Measurements from ENCODE around the gene RASGRF2.
"Not testable (repeated sequence)": the region's sequence is repeated elsewhere in the genome, so short reads cannot be mapped to it uniquely, and the experiment has no call there.

Gene RASGRF2

GRCh38 chr5:81006947-81007636 is 46.9 kb downstream of the RASGRF2 start:
- H3K4me3 ChIP-seq (ENCODE audit: low read depth, low read length): no peak overlapping the region
- no peak for TF ChIP-seq CTCF (IDR thresholded peaks at IDR 0.05; ENCODE audit: low read depth, low read length, missing control alignments)
- in situ Hi-C loops (cut with HindIII; ENCODE audit: low sequenced_read_pairs): no loop called here
- DNase-seq (ENCODE audit: low read depth): no peak

DNA sequence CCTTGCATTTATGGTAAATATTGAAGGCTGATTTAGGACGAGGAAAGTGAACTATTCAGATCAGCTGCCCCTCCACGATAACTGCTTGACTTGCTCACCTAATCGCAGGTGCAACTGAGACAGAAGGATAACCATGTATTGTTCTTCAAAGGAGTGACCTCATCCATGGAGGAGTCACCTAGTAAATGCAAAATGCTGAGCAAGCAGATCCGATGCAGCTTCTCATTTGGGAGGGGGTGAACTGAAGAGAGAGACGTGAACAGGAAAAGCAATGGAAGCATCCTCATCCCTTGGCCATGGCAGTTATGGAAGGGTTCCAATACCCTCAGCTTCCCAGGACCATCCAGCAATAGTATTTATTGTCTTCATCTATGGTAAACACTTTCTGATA is 47.5 kb downstream of the RASGRF2 start:
- in situ Hi-C loops (cut with HindIII; ENCODE audit: low sequenced_read_pairs): no loop called here
- H3K4me3 ChIP-seq (ENCODE audit: low read depth, low read length): no peak overlapping the region
- DNase-seq (ENCODE audit: low read depth): no peak
- TF ChIP-seq CTCF (IDR thresholded peaks at IDR 0.05; ENCODE audit: low read depth, low read length, missing control alignments): no peak

DNA sequence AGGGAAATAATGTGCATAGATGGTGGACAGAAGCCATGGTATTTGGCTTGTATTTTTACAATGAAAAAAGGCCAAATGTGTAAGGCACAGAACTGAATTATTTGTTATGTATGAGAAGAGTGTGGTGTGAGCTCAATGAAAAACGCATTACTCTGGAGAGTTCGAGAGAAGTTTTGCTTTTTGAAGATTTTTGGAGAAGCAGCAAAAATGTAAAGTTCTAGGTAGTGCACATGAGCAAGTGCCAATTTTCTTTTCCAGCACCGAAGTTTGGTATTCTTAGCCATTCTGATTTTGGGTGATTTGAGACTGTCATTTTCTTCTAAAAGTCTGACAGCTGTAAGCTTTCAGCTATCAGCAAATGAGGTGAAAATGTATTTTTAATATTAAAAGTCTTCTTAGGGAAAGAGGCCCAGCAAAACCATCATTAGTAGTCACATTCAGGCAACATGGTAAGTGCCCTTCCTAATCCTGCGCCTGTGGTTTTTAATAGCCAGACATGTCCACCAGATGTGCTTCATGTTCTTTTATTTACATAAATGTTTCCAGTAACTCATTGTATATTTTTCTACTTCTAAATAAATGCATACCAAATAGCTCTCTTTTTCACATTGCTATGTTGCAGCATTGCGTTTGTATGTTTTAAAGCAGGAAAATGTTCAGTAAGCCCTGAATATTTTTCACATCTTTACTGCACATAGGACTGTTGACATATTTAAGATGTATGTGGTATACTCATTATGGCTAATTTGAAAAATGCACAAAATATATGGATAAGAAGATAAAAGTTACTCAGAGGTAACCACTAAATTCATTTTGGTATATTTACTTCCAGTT is 50.4 kb downstream of the RASGRF2 start:
- no peak for DNase-seq (ENCODE audit: low read depth)
- no peak for TF ChIP-seq CTCF (IDR thresholded peaks at IDR 0.05; ENCODE audit: low read depth, low read length, missing control alignments)
- H3K4me3 ChIP-seq (ENCODE audit: low read depth, low read length): no peak overlapping the region
- in situ Hi-C loops (cut with HindIII; ENCODE audit: low sequenced_read_pairs): loop anchor here (10.0 kb wide), 1 partner anchor 56 kb away; no protein-coding TSS in a partner anchor

- DNase-seq (ENCODE audit: low read depth): no peak
- TF ChIP-seq CTCF (IDR thresholded peaks at IDR 0.05; ENCODE audit: low read depth, low read length, missing control alignments): no peak
- in situ Hi-C loops (cut with HindIII; ENCODE audit: low sequenced_read_pairs): loop anchor here (10.0 kb wide), 1 partner anchor 60 kb away; no protein-coding TSS in a partner anchor
- no peak overlapping the region for H3K4me3 ChIP-seq (ENCODE audit: low read depth, low read length)
Observed at GRCh38 chr5:81014348-81014747, 54.2 kb downstream of the RASGRF2 start.

GRCh38 chr5:81016116-81016515 is 56.0 kb downstream of the RASGRF2 start:
- DNase-seq (ENCODE audit: low read depth): no peak
- no peak for TF ChIP-seq CTCF (IDR thresholded peaks at IDR 0.05; ENCODE audit: low read depth, low read length, missing control alignments)
- no peak overlapping the region for H3K4me3 ChIP-seq (ENCODE audit: low read depth, low read length)
- in situ Hi-C loops (cut with HindIII; ENCODE audit: low sequenced_read_pairs): loop anchor here (10.0 kb wide), 1 partner anchor 61 kb away; no protein-coding TSS in a partner anchor

DNA sequence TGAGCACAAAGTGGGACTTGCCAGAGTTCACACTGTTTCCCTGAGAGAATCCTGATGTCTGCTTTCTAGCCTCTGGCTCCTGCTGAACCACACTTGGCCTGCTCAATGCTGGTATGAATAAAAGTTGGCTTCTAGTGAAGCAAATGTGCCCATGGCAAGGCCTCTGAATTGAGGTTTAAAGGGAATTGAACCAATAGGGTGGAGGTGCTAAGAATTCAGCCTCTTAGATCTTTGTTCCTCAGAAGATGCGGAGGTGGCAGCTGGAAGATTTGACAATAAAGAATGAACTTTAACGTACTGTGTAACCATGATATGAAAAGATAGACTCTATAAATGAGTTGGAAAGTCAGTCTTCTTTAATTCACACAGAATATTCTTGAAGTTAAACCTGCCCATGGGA is 57.2 kb downstream of the RASGRF2 start:
- no peak for TF ChIP-seq CTCF (IDR thresholded peaks at IDR 0.05; ENCODE audit: low read depth, low read length, missing control alignments)
- H3K4me3 ChIP-seq (ENCODE audit: low read depth, low read length): no peak overlapping the region
- in situ Hi-C loops (cut with HindIII; ENCODE audit: low sequenced_read_pairs): loop anchor here (10.0 kb wide), 1 partner anchor 63 kb away; no protein-coding TSS in a partner anchor
- DNase-seq (ENCODE audit: low read depth): no peak

GRCh38 chr5:81018608-81019007 is 58.4 kb downstream of the RASGRF2 start:
- H3K4me3 ChIP-seq (ENCODE audit: low read depth, low read length); DNase-seq (ENCODE audit: low read depth): not testable (repeated sequence)
- in situ Hi-C loops (cut with HindIII; ENCODE audit: low sequenced_read_pairs): loop anchor here (10.0 kb wide), 1 partner anchor 64 kb away; no protein-coding TSS in a partner anchor
